PC-9 (cell line): ENCODE measurements around the gene ZFHX3. TPM values are rescaled to one million over a fixed set of nuclear protein-coding genes. Genes with fewer than 3 reads are reported as not detected.

Experiments
- BruUV-seq: library from RNA; stranded (reverse); fragments of 400-500 nt; replicated peaks from 2 replicates; lab custom pipeline; 2021; lab: Mats Ljungman, UMichigan
- CTCF ChIA-PET: fragments of 300-600 bp; sonication (Branson Sonifier 250); formaldehyde crosslinking; loops from one replicate; lab custom pipeline; 2022; ENCODE audit warnings: antibody characterized with exemption; lab: Charles Lee
- POLR2A ChIA-PET: fragments of 300-600 bp; sonication (Branson Sonifier 250); formaldehyde crosslinking; loops from one replicate; lab custom pipeline; 2022; ENCODE audit warnings: antibody characterized with exemption; ENCODE audit not compliant: unreplicated experiment; lab: Charles Lee
- DNase-seq, 2 experiments: peaks; one replicate each; pipeline versions ENCODE4 v3.0.0 to v3.0.0-alpha.2; 2015 to 2022; ENCODE audit warnings: mixed read lengths in 1 of 2
- H2AFZ ChIP-seq: fragments of 200-600 bp; sonication (generic); 2 replicates; pipeline ENCODE4 v1.8.1; 2017; ENCODE audit warnings: antibody characterized with exemption
- H3F3A ChIP-seq: fragments of 200-600 bp; sonication (generic); 2 replicates; pipeline ENCODE4 v1.8.1; 2017; ENCODE audit warnings: antibody characterized with exemption, mild to moderate bottlenecking, low read depth; ENCODE audit not compliant: insufficient read depth
- H3K27ac ChIP-seq: fragments of 200-600 bp; sonication (generic); 2 replicates; pipeline ENCODE4 v1.6.1; 2016; ENCODE audit warnings: mixed run types
- H3K27me3 ChIP-seq: fragments of 200-600 bp; sonication (generic); 2 replicates; pipeline ENCODE4 v1.6.1; 2016; ENCODE audit warnings: low read depth, mixed run types; ENCODE audit not compliant: insufficient read depth
- H3K36me3 ChIP-seq: fragments of 200-600 bp; sonication (generic); 2 replicates; pipeline ENCODE4 v1.6.1; 2016; ENCODE audit warnings: low read depth, mixed run types
- H3K4me1 ChIP-seq: fragments of 200-600 bp; sonication (generic); replicated peaks from 2 replicates; pipeline ENCODE4 v1.6.1; 2016; ENCODE audit warnings: mixed run types; ENCODE audit not compliant: insufficient read depth
- H3K4me2 ChIP-seq: fragments of 200-600 bp; sonication (generic); 2 replicates; pipeline ENCODE4 v1.6.1; 2017; ENCODE audit warnings: mixed run types
- H3K4me3 ChIP-seq: fragments of 200-600 bp; sonication (generic); 2 replicates; pipeline ENCODE4 v1.6.1; 2016; ENCODE audit warnings: mixed run types
- H3K79me2 ChIP-seq: fragments of 200-600 bp; sonication (generic); 2 replicates; pipeline ENCODE4 v1.6.1; 2017; ENCODE audit warnings: low read depth, mixed run types
- H3K9me2 ChIP-seq: fragments of 200-600 bp; sonication (generic); 2 replicates; pipeline ENCODE4 v1.8.1; 2017; ENCODE audit warnings: mild to moderate bottlenecking; ENCODE audit not compliant: insufficient read depth
- H3K9me3 ChIP-seq: fragments of 200-600 bp; sonication (generic); 2 replicates; pipeline ENCODE4 v1.8.1; 2016; ENCODE audit warnings: low read depth; ENCODE audit not compliant: insufficient read depth
- H4K20me1 ChIP-seq: fragments of 200-600 bp; sonication (generic); 2 replicates; pipeline ENCODE4 v1.8.1; 2017; ENCODE audit not compliant: insufficient read depth
- EZH2 ChIP-seq: fragments of 200-600 bp; sonication (generic); IDR thresholded peaks from 2 replicates; pipeline ENCODE4 v1.8.0; 2017; ENCODE audit warnings: antibody characterized with exemption, low read depth
- intact Hi-C: fragments of 100-400 bp; cut with micrococcal nuclease; formaldehyde crosslinking; loops from one replicate; pipeline ENCODE4 v1.10.0; 2022; ENCODE audit not compliant: unreplicated experiment
- total RNA-seq: library from RNA; stranded (reverse); gene quantifications from 2 replicates; pipeline ENCODE4 v1.2.3, GENCODE V29; 2021
- TF ChIP-seq, protein P1 (sequence below): fragments of 200-600 bp; sonication (generic); conservative IDR thresholded peaks from 2 replicates; pipeline ENCODE4 v1.6.1; 2017; ENCODE audit warnings: mixed run types, antibody characterized with exemption, mild to moderate bottlenecking, moderate library complexity

ZFHX3 gene
- total RNA-seq, 1 experiment from 2014 or later = 23.1 TPM

DNA sequence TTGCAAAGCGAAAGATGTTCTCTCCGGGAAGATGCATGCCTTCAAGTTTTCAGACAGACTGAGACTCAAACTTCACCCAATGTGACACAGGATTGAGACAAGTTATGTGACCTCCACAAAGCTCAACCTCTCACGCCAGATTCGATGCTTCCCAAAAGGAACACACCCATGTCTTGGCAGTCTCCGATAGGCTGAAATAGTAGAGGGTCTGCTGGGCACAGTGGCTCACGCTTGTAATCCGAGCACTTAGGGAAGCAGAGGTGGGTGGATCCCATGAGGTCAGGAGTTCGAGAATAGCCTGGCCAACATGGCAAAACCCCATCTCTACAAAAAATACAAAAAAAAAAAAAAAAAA, 22.1 kb downstream of the ZFHX3 start:
- ChIA-PET CTCF (no interaction called here), POLR2A (no interaction called here)
- H4K20me1 ChIP-seq = no peaks in the 10 kb centered on the region
- no peak overlapping the region for H3K4me3 ChIP-seq
- no TSS peak for BruUV-seq
- no peaks in the 10 kb centered on the region for H3K9me3 ChIP-seq
- peaks cover 97% of the 10 kb centered on the region for H3K79me2 ChIP-seq
- no peak overlapping the region for H2AFZ ChIP-seq
- H3F3A ChIP-seq = peaks cover 5% of the 10 kb centered on the region; the same call in 1 of the 2 replicates
- H3K27me3 ChIP-seq = no peaks in the 10 kb centered on the region
- no peak overlapping the region for H3K27ac ChIP-seq
- no peak for DNase-seq
- no peaks in the 10 kb centered on the region for H3K36me3 ChIP-seq
- H3K9me2 ChIP-seq = no peaks in the 10 kb centered on the region
- intact Hi-C loops = no loop called here
- no peak overlapping the region for H3K4me2 ChIP-seq
- no peak for TF ChIP-seq EZH2
- TF ChIP-seq, protein P1, sequence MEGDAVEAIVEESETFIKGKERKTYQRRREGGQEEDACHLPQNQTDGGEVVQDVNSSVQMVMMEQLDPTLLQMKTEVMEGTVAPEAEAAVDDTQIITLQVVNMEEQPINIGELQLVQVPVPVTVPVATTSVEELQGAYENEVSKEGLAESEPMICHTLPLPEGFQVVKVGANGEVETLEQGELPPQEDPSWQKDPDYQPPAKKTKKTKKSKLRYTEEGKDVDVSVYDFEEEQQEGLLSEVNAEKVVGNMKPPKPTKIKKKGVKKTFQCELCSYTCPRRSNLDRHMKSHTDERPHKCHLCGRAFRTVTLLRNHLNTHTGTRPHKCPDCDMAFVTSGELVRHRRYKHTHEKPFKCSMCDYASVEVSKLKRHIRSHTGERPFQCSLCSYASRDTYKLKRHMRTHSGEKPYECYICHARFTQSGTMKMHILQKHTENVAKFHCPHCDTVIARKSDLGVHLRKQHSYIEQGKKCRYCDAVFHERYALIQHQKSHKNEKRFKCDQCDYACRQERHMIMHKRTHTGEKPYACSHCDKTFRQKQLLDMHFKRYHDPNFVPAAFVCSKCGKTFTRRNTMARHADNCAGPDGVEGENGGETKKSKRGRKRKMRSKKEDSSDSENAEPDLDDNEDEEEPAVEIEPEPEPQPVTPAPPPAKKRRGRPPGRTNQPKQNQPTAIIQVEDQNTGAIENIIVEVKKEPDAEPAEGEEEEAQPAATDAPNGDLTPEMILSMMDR = no peak
- peaks cover 7% of the 10 kb centered on the region for H3K4me1 ChIP-seq

DNA sequence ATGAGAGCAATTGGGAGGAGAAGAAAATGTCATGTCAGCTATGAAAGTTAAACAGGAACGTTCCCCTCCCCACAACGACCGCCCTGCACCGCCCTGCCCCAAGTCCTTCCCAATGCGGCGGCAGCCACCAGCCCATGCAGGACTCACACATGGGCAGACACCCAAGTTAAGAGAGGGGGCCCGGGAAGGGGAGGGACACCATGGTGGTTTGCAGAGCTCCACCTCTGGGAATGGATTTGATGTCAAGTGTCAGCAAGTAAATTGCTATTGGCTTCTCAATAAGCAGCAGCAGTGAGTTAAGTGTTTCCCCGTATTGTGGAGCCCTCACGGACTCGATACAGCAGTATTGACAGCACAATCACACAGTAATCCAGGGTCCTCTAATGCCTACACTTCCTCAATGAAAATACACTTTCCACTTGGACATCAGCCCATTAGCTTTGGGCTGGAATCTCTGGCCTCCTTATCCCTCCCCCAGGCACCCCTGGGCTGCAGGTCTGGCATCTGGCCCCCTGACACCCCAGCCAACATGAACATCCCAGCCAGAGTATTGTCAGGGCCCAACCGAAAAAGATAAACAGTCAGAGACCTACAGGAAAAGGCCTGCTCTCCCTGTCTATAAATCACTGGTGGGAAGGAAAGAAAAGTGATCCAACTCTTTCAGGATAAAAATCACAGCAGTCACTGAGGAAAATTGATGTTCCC, 22.6 kb downstream of the ZFHX3 start:
- Histone ChIP-seq H3K36me3 (no peaks in the 10 kb centered on the region), H3K79me2 (peaks cover 95% of the 10 kb centered on the region), H4K20me1 (no peaks in the 10 kb centered on the region), H2AFZ (no peak overlapping the region), H3K9me3 (no peaks in the 10 kb centered on the region), H3F3A (peaks cover 10% of the 10 kb centered on the region), H3K27me3 (no peaks in the 10 kb centered on the region), H3K27ac (no peak overlapping the region), H3K4me1 (peaks cover 12% of the 10 kb centered on the region), H3K4me3 (no peak overlapping the region), H3K9me2 (no peaks in the 10 kb centered on the region), H3K4me2 (no peak overlapping the region)
- TF ChIP-seq, protein P1 = no peak
- no peak for TF ChIP-seq EZH2
- BruUV-seq = no TSS peak
- DNase-seq = no peak
- ChIA-PET CTCF (no interaction called here), POLR2A (no interaction called here)
- intact Hi-C loops = no loop called here

DNA sequence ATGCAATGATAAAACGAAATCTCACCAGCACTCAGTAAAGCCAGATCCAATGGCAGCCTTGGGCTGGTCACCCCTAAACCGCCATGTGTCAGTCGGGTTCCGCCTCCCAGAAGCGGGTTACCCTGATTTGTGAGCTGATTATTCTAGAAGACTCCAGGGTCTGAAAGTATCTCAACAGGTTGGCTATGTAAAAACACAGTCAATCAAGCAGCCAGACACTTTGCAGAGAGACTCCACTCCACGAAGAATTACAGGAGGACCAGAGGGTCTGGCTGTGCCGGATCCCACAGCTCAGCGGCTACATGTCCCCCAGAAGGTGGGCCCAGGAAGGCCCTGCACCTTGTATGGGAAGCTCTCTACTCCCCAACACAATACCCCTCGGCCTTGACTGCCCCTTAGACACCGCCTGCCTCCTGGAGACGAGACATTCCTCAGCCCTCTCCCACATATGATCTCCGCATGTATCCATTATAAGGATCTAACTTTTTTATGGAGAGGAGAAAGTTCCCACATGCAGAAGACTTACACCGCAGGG, 23.3 kb downstream of the ZFHX3 start:
- H3K27me3 ChIP-seq = no peaks in the 10 kb centered on the region
- no peaks in the 10 kb centered on the region for H4K20me1 ChIP-seq
- no peaks in the 10 kb centered on the region for H3K36me3 ChIP-seq
- H3F3A ChIP-seq = peaks cover 17% of the 10 kb centered on the region
- H3K79me2 ChIP-seq = peaks cover 95% of the 10 kb centered on the region
- no peak overlapping the region for H2AFZ ChIP-seq
- CTCF ChIA-PET = no interaction called here
- TF ChIP-seq EZH2 = no peak
- TF ChIP-seq, protein P1 = no peak
- H3K9me2 ChIP-seq = no peaks in the 10 kb centered on the region
- H3K9me3 ChIP-seq = no peaks in the 10 kb centered on the region
- no peak overlapping the region for H3K4me3 ChIP-seq
- BruUV-seq = no TSS peak
- DNase-seq = no peak
- H3K4me1 ChIP-seq = peaks cover 19% of the 10 kb centered on the region
- no peak overlapping the region for H3K27ac ChIP-seq
- no peak overlapping the region for H3K4me2 ChIP-seq
- POLR2A ChIA-PET = no interaction called here
- intact Hi-C loops = no loop called here
